Fibroblast of lung (primary cell): ENCODE results near the gene ERBB4. TPM values are rescaled to one million over a fixed set of nuclear protein-coding genes. Genes with fewer than 3 reads are reported as not detected.

Source experiments
- DNase-seq, 2 donors: peaks; one replicate each; pipeline versions ENCODE4 v3.0.0 to v3.0.0-alpha.2; 2010; ENCODE audit warnings: low read depth in 2 of 2
- H2AFZ ChIP-seq: 2 replicates; pipeline ENCODE4 v1.5.1; 2012; ENCODE audit warnings: low read length, control low read depth, inconsistent platforms
- H3K27ac ChIP-seq: 2 replicates; pipeline ENCODE4 v1.5.1; 2011; ENCODE audit warnings: low read length, control low read depth; ENCODE audit not compliant: insufficient read depth
- H3K27me3 ChIP-seq: 2 replicates; pipeline ENCODE4 v1.5.1; 2011; ENCODE audit warnings: mild to moderate bottlenecking, low read length; ENCODE audit not compliant: control insufficient read depth, insufficient read depth
- H3K36me3 ChIP-seq: 2 replicates; pipeline ENCODE4 v1.5.1; 2011; ENCODE audit warnings: low read length; ENCODE audit not compliant: control insufficient read depth, insufficient read depth
- H3K4me1 ChIP-seq: 2 replicates; pipeline ENCODE4 v1.5.1; 2011; ENCODE audit warnings: low read length; ENCODE audit not compliant: control insufficient read depth, insufficient read depth; ENCODE audit errors: extremely low read depth
- H3K4me2 ChIP-seq: 2 replicates; pipeline ENCODE4 v1.5.1; 2011; ENCODE audit warnings: low read length, control low read depth; ENCODE audit not compliant: insufficient read depth; ENCODE audit errors: extremely low read depth
- H3K4me3 ChIP-seq, 4 experiments: fragments of 200-600 bp in 1 of 4; sonication (generic) in 1 of 4; replicated peaks in 1 of 4; 2 replicates each; pipeline ENCODE4 v1.5.1; 2011 to 2016; ENCODE audit warnings: low read length in 4 of 4, low read depth in 3 of 4, mild to moderate bottlenecking in 3 of 4, control low read depth in 2 of 4, inconsistent platforms in 1 of 4, mixed read lengths in 1 of 4; ENCODE audit not compliant: insufficient read depth in 1 of 4; ENCODE audit errors: control extremely low read depth in 1 of 4
- H3K79me2 ChIP-seq: 2 replicates; pipeline ENCODE4 v1.5.1; 2012; ENCODE audit warnings: mild to moderate bottlenecking, low read length, inconsistent platforms; ENCODE audit not compliant: control insufficient read depth, insufficient read depth
- H3K9ac ChIP-seq: 2 replicates; pipeline ENCODE4 v1.5.1; 2011; ENCODE audit warnings: mild to moderate bottlenecking, low read length, control low read depth; ENCODE audit not compliant: insufficient read depth
- H3K9me3 ChIP-seq: 2 replicates; pipeline ENCODE4 v1.5.1; 2012; ENCODE audit warnings: low read depth, low read length; ENCODE audit not compliant: control insufficient read depth, insufficient read depth
- H4K20me1 ChIP-seq: 2 replicates; pipeline ENCODE4 v1.5.1; 2011; ENCODE audit warnings: low read length; ENCODE audit not compliant: control insufficient read depth, insufficient read depth; ENCODE audit errors: extremely low read depth
- EZH2 ChIP-seq: IDR thresholded peaks from 2 replicates; pipeline ENCODE4 v1.5.1; 2012; ENCODE audit warnings: low read length, control low read depth, mild to moderate bottlenecking; ENCODE audit errors: missing control alignments
- polyA plus RNA-seq, 2 donors: library from polyadenylated mRNA; depleted of rRNA in 1 of 2; stranded (reverse) in 1 of 2; unstranded in 1 of 2; fragments of >200 nt; gene quantifications; 2 replicates each; pipeline ENCODE4 v1.2.1, GENCODE V29; 2011 to 2012; ENCODE audit warnings: missing spikeins in 1 of 2
- total RNA-seq: library from RNA; depleted of rRNA; stranded (reverse); fragments of >200 nt; gene quantifications from 2 replicates; pipeline ENCODE4 v1.2.1, GENCODE V29; 2014
- TF ChIP-seq, protein P1 (sequence below), 2 donors: IDR thresholded peaks in 1 of 2; conservative IDR thresholded peaks in 1 of 2; 1 replicate in 1 of 2; 2 replicates in 1 of 2; pipeline ENCODE4 v1.5.1; 2011 to 2012; ENCODE audit warnings: low read length in 2 of 2, control low read depth in 1 of 2, inconsistent platforms in 1 of 2, low read depth in 1 of 2, mild to moderate bottlenecking in 1 of 2

ERBB4 gene
- total and polyA plus RNA-seq, 2 donors (not counting 1 experiment from before 2014, with no cell fraction given), result 0.08 to 0.17 TPM

DNA sequence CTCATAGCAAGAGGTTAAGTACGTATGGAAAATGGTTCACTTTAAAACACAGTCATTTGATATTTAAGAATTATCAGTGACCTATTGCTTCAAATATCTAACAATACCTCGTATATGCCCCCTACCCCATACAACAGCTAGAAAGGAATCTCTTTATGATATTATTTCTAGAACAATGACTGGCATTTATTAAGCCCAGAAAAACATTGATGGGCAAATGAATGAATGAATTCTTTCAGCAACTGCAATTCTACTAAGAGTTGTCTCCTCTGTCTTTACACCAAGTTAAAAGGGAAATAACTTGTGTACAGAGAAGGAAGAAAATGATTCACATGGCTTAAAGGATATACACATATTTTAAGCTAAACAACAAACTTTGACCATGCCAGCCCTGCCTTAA lies 384.7 kb downstream of the ERBB4 start:
- no peaks in the 10 kb centered on the region for H3K36me3 ChIP-seq
- no peaks in the 10 kb centered on the region for H4K20me1 ChIP-seq
- DNase-seq, result no peak
- TF ChIP-seq EZH2, result no peak
- TF ChIP-seq, protein P1, sequence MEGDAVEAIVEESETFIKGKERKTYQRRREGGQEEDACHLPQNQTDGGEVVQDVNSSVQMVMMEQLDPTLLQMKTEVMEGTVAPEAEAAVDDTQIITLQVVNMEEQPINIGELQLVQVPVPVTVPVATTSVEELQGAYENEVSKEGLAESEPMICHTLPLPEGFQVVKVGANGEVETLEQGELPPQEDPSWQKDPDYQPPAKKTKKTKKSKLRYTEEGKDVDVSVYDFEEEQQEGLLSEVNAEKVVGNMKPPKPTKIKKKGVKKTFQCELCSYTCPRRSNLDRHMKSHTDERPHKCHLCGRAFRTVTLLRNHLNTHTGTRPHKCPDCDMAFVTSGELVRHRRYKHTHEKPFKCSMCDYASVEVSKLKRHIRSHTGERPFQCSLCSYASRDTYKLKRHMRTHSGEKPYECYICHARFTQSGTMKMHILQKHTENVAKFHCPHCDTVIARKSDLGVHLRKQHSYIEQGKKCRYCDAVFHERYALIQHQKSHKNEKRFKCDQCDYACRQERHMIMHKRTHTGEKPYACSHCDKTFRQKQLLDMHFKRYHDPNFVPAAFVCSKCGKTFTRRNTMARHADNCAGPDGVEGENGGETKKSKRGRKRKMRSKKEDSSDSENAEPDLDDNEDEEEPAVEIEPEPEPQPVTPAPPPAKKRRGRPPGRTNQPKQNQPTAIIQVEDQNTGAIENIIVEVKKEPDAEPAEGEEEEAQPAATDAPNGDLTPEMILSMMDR (conservative IDR thresholded peaks at IDR 0.05 in 1 of 2, IDR thresholded peaks at IDR 0.05 in 1 of 2; ENCODE audit: low read depth in 1 of 2, low read length in 2 of 2), result no peak
- H3K4me3 ChIP-seq, result no peak overlapping the region
- H3K9me3 ChIP-seq, result no peaks in the 10 kb centered on the region
- H3K79me2 ChIP-seq, result no peaks in the 10 kb centered on the region
- H2AFZ ChIP-seq, result no peak overlapping the region
- no peak overlapping the region for H3K27ac ChIP-seq
- no peaks in the 10 kb centered on the region for H3K4me1 ChIP-seq
- H3K4me2 ChIP-seq, result no peak overlapping the region
- no peak overlapping the region for H3K9ac ChIP-seq
- no peaks in the 10 kb centered on the region for H3K27me3 ChIP-seq

DNA sequence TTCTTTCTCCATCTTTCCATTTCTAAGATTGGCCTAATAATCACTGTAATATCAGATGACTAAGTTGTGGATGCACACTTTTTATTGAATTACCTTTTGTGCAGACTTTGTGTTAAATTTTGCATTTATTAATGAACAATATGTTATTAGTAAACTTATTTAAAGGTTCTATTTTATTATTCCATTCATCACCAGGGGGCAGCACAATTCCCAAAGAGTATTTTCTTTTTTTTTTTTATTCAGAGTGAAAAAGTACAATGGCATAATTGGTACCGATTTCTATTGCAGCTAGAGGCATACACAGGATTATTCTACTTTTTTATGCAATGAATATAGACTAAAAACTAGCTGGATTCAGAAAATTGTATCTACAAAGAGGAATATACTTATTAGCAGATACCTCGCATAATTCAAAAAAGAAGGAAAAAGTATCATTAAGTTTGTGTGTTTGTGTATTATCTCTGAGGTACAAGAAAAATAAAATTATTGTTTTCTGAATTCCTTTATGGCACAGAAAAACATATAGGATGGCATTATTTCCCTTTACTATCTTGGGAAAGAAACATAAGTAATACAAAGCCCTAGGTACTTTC lies 390.6 kb downstream of the ERBB4 start:
- Histone ChIP-seq H3K79me2 (no peaks in the 10 kb centered on the region), H3K4me3 (no peak overlapping the region), H4K20me1 (no peaks in the 10 kb centered on the region), H3K9ac (no peak overlapping the region), H3K36me3 (no peaks in the 10 kb centered on the region), H3K4me1 (no peaks in the 10 kb centered on the region), H3K9me3 (no peaks in the 10 kb centered on the region), H2AFZ (no peak overlapping the region), H3K4me2 (no peak overlapping the region), H3K27ac (no peak overlapping the region), H3K27me3 (no peaks in the 10 kb centered on the region)
- TF ChIP-seq, protein P1 (conservative IDR thresholded peaks at IDR 0.05 in 1 of 2, IDR thresholded peaks at IDR 0.05 in 1 of 2; ENCODE audit: low read depth in 1 of 2, low read length in 2 of 2), result peak in 1 of 2 donors; percentile 24
- TF ChIP-seq EZH2, result no peak
- peak in 1 of 2 donors; percentile 20 for DNase-seq

DNA sequence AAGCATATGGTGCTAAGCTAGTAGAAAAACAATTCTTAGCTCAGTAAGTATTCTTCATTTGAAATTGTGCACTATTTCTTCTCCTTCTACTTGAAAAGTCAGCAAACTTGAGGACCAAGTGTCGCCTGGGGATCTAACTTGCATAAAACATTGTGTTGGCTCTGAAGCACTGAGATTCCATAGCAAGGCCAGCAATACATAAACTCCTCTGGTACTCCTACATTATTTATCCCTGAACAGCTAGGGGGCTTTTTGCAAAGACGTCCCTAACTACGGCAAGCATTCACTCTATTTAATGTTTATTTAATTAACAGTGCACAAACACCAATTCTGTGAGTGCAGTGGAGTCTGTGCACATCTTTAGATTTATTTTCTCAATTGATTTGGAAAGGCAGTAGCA lies 392.2 kb downstream of the ERBB4 start:
- DNase-seq, result no peak
- Histone ChIP-seq H3K79me2 (no peaks in the 10 kb centered on the region), H3K4me2 (no peak overlapping the region), H3K4me1 (no peaks in the 10 kb centered on the region), H3K9me3 (no peaks in the 10 kb centered on the region), H2AFZ (no peak overlapping the region), H3K36me3 (no peaks in the 10 kb centered on the region), H3K9ac (no peak overlapping the region), H3K4me3 (no peak overlapping the region), H4K20me1 (no peaks in the 10 kb centered on the region), H3K27ac (no peak overlapping the region), H3K27me3 (no peaks in the 10 kb centered on the region)
- TF ChIP-seq EZH2, result no peak
- TF ChIP-seq, protein P1 (conservative IDR thresholded peaks at IDR 0.05 in 1 of 2, IDR thresholded peaks at IDR 0.05 in 1 of 2; ENCODE audit: low read depth in 1 of 2, low read length in 2 of 2), result no peak
